MM.1S (cell line): ENCODE data around the gene PCMTD2.

ENCODE experiments used
- DNase-seq: peaks from one replicate; pipeline ENCODE4 v3.0.0-alpha.2; 2015
- H2AFZ ChIP-seq: fragments of 300-600 bp; sonication (generic); 2 replicates; pipeline ENCODE4 v1.6.0; 2016; ENCODE audit warnings: antibody characterized with exemption, low read length
- H3F3A ChIP-seq: fragments of 300-600 bp; sonication (generic); 2 replicates; pipeline ENCODE4 v1.6.1; 2016; ENCODE audit warnings: mild to moderate bottlenecking, antibody characterized with exemption, low read length, moderate library complexity, mixed read lengths; ENCODE audit not compliant: insufficient read depth
- H3K27ac ChIP-seq: fragments of 300-600 bp; sonication (generic); 2 replicates; pipeline ENCODE4 v1.5.1; 2016; ENCODE audit warnings: mild to moderate bottlenecking, low read length
- H3K27me3 ChIP-seq: fragments of 300-600 bp; sonication (generic); replicated peaks from 2 replicates; pipeline ENCODE4 v1.6.0; 2016; ENCODE audit warnings: low read length; ENCODE audit not compliant: insufficient read depth
- H3K36me3 ChIP-seq: fragments of 300-600 bp; sonication (generic); replicated peaks from 2 replicates; pipeline ENCODE4 v1.6.1; 2016; ENCODE audit warnings: mild to moderate bottlenecking, low read length, mixed read lengths; ENCODE audit not compliant: insufficient read depth
- H3K4me1 ChIP-seq: fragments of 300-600 bp; sonication (generic); 2 replicates; pipeline ENCODE4 v1.6.1; 2016; ENCODE audit warnings: low read length, mixed read lengths
- H3K4me2 ChIP-seq: fragments of 300-600 bp; sonication (generic); 2 replicates; pipeline ENCODE4 v1.6.0; 2016; ENCODE audit warnings: low read depth, low read length
- H3K4me3 ChIP-seq: fragments of 300-600 bp; sonication (generic); 2 replicates; pipeline ENCODE4 v1.5.1; 2016; ENCODE audit warnings: low read length, mixed read lengths
- H3K79me2 ChIP-seq: fragments of 300-600 bp; sonication (generic); 2 replicates; pipeline ENCODE4 v1.6.1; 2016; ENCODE audit warnings: mixed run types, low read length, mixed read lengths
- H3K9ac ChIP-seq: fragments of 300-600 bp; sonication (generic); 2 replicates; pipeline ENCODE4 v1.6.1; 2016; ENCODE audit warnings: low read length, mixed read lengths
- H3K9me2 ChIP-seq: fragments of 300-600 bp; sonication (generic); replicated peaks from 2 replicates; pipeline ENCODE4 v1.6.1; 2016; ENCODE audit warnings: mild to moderate bottlenecking, low read length, mixed read lengths; ENCODE audit not compliant: insufficient read depth
- H3K9me3 ChIP-seq: fragments of 300-600 bp; sonication (generic); replicated peaks from 2 replicates; pipeline ENCODE4 v1.6.1; 2016; ENCODE audit warnings: mild to moderate bottlenecking, low read length, mixed read lengths; ENCODE audit not compliant: insufficient read depth
- H4K20me1 ChIP-seq: fragments of 300-600 bp; sonication (generic); 2 replicates; pipeline ENCODE4 v1.6.1; 2016; ENCODE audit warnings: mild to moderate bottlenecking, low read length, moderate library complexity, mixed read lengths; ENCODE audit not compliant: insufficient read depth
- CTCF ChIP-seq: fragments of 300-600 bp; sonication (generic); IDR thresholded peaks from 2 replicates; pipeline ENCODE4 v1.5.1; 2016; ENCODE audit warnings: antibody characterized with exemption, low read length, mixed read lengths
- EZH2 ChIP-seq: fragments of 300-600 bp; sonication (generic); optimal IDR thresholded peaks from 2 replicates; pipeline ENCODE3; 2017; ENCODE audit warnings: low read depth, mild to moderate bottlenecking, antibody characterized with exemption, low read length, mixed read lengths
- EZH2phosphoT487 ChIP-seq: fragments of 300-600 bp; sonication (generic); IDR thresholded peaks from 2 replicates; pipeline ENCODE4 v1.6.1; 2018; ENCODE audit warnings: antibody characterized with exemption, low read length

Gene PCMTD2

GRCh38 chr20:64244281-64244805 lies 11.2 kb upstream of the PCMTD2 start:
- TF ChIP-seq EZH2 (no peak), CTCF (no peak), EZH2phosphoT487 (no peak)
- Histone ChIP-seq H3K4me3 (no peak overlapping the region), H3K79me2 (no peaks in the 10 kb centered on the region), H3F3A (no peaks in the 10 kb centered on the region), H3K9me2 (no peaks in the 10 kb centered on the region), H3K27me3 (peaks cover 97% of the 10 kb centered on the region), H3K4me1 (no peaks in the 10 kb centered on the region), H3K36me3 (no peaks in the 10 kb centered on the region), H3K9me3 (no peaks in the 10 kb centered on the region), H3K27ac (no peak overlapping the region), H2AFZ (no peak overlapping the region), H4K20me1 (no peaks in the 10 kb centered on the region), H3K9ac (no peak overlapping the region), H3K4me2 (no peak overlapping the region)
- DNase-seq: no peak

GRCh38 chr20:64244870-64245603 lies 10.5 kb upstream of the PCMTD2 start:
- Histone ChIP-seq H3K27ac (no peak overlapping the region), H3K27me3 (peaks cover 97% of the 10 kb centered on the region), H3K4me1 (no peaks in the 10 kb centered on the region), H3K9me2 (no peaks in the 10 kb centered on the region), H3K9me3 (no peaks in the 10 kb centered on the region), H2AFZ (no peak overlapping the region), H4K20me1 (no peaks in the 10 kb centered on the region), H3F3A (no peaks in the 10 kb centered on the region), H3K9ac (no peak overlapping the region), H3K36me3 (no peaks in the 10 kb centered on the region), H3K4me3 (no peak overlapping the region), H3K79me2 (no peaks in the 10 kb centered on the region), H3K4me2 (no peak overlapping the region)
- no peak for TF ChIP-seq EZH2phosphoT487
- no peak for DNase-seq

DNA sequence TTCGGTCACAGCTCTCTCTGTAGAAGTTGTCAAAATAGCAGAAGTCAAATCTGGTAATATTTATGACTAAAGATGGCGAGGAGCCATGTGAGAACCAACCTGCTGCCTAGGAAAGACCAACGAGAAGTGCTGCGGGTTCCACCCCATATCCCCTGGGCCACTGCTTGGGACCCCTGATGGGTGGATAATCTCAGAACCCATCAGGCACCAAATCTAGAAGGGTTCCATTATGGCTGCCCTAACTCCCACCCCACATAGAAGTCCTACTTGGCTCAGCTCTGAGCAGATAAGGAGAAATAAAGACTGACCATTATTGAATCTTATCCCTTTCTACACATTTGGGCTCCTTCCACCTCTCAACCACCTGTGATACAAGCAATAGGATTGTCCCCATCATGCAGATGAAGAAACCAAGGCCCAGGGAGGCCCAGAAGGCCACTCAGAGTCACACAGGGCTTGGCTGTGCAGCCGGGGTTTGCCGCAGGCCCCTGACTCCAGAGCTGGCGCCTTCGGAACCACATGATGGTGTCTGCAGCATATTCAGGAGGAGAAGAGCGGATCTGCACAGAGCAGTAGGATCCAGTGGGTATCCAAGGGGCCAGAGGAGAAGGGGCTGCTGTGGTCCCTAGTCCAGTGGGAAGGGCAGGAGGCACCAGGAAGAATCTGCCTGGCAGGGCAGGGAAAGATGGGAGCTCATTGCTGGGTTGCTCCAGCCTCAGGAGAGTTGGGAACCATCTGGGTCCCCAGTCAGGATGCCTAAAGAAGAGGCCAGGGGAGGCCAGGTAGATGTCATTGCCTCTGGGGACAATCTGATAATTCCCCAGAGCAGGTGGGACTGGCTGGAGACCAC lies 9.6 kb upstream of the PCMTD2 start:
- no peak for TF ChIP-seq CTCF
- TF ChIP-seq EZH2: no peak
- TF ChIP-seq EZH2phosphoT487: no peak
- DNase-seq: no peak
- H3K36me3 ChIP-seq: no peaks in the 10 kb centered on the region
- H3K27me3 ChIP-seq: peaks cover 97% of the 10 kb centered on the region
- H4K20me1 ChIP-seq: no peaks in the 10 kb centered on the region
- no peak overlapping the region for H3K9ac ChIP-seq
- no peak overlapping the region for H3K27ac ChIP-seq
- H2AFZ ChIP-seq: no peak overlapping the region
- H3K79me2 ChIP-seq: no peaks in the 10 kb centered on the region
- H3F3A ChIP-seq: no peaks in the 10 kb centered on the region
- H3K9me2 ChIP-seq: no peaks in the 10 kb centered on the region
- no peaks in the 10 kb centered on the region for H3K4me1 ChIP-seq
- H3K4me3 ChIP-seq: no peak overlapping the region
- no peak overlapping the region for H3K4me2 ChIP-seq
- H3K9me3 ChIP-seq: no peaks in the 10 kb centered on the region
